ENCODE results near the gene ANKLE2. TPM values are rescaled to one million over a fixed set of nuclear protein-coding genes. Genes with fewer than 3 reads are reported as not detected.

Gene ANKLE2
- total RNA-seq, 1 experiment from 2014 or later: 80.3 TPM

DNA sequence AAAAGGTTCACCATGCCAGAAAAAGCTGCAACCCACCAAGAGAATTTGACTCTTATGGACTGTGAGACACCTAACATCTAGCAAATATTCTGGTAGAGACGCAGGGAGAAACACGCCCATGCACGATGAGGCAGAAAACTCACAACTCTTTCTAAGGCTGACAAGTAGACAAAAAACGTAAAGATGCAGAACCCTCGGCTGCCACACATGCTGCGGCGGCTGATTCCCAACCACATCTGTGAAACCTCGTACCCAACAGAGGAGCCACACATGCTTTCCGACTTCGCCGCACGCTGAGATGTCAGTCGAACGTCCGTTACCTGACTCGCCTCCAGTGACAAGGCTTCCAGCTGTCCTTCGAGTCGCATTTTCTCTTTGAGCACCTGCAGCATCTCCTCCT lies 45.2 kb upstream of the ANKLE2 start:
- no peak overlapping the region for H2AFZ ChIP-seq (ENCODE audit: low read length)
- no peak overlapping the region for H3K23ac ChIP-seq (ENCODE audit: insufficient read length, low read depth, low read length)
- no peak overlapping the region for H3T11ph ChIP-seq (ENCODE audit: low read length)
- H3K27ac ChIP-seq (ENCODE audit: insufficient read length, low read depth, low read length): no peak overlapping the region
- TF ChIP-seq, protein P1, sequence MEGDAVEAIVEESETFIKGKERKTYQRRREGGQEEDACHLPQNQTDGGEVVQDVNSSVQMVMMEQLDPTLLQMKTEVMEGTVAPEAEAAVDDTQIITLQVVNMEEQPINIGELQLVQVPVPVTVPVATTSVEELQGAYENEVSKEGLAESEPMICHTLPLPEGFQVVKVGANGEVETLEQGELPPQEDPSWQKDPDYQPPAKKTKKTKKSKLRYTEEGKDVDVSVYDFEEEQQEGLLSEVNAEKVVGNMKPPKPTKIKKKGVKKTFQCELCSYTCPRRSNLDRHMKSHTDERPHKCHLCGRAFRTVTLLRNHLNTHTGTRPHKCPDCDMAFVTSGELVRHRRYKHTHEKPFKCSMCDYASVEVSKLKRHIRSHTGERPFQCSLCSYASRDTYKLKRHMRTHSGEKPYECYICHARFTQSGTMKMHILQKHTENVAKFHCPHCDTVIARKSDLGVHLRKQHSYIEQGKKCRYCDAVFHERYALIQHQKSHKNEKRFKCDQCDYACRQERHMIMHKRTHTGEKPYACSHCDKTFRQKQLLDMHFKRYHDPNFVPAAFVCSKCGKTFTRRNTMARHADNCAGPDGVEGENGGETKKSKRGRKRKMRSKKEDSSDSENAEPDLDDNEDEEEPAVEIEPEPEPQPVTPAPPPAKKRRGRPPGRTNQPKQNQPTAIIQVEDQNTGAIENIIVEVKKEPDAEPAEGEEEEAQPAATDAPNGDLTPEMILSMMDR (conservative IDR thresholded peaks at IDR 0.05): no peak
- H2BK12ac ChIP-seq (ENCODE audit: insufficient read length, low read depth, low read length): no peak overlapping the region
- H4K8ac ChIP-seq (replicated peaks; ENCODE audit: insufficient read length, low read depth, low read length): no peak overlapping the region
- H3K27me3 ChIP-seq (ENCODE audit: insufficient read depth, low read length): no peaks in the 10 kb centered on the region
- no peaks in the 10 kb centered on the region for H4K20me1 ChIP-seq (ENCODE audit: control insufficient read depth, insufficient read depth, insufficient read length)
- no peak overlapping the region for H4K5ac ChIP-seq (ENCODE audit: insufficient read length, low read depth, low read length)
- no peaks in the 10 kb centered on the region for H3K9me3 ChIP-seq (ENCODE audit: control insufficient read depth, low read depth, low read length)
- DNase-seq: no peak
- H2BK5ac ChIP-seq (ENCODE audit: insufficient read length, low read length): no peak overlapping the region
- no peaks in the 10 kb centered on the region for H3K4me1 Mint-ChIP-seq
- H3K18ac ChIP-seq (ENCODE audit: insufficient read length, low read depth, low read length): no peak overlapping the region
- no peak overlapping the region for H2AK5ac ChIP-seq (ENCODE audit: insufficient read length, low read length)
- H3K14ac ChIP-seq (ENCODE audit: insufficient read depth, low read length): no peak overlapping the region
- no peak overlapping the region for H4K91ac ChIP-seq (ENCODE audit: insufficient read length, low read depth, low read length)
- no peak overlapping the region for H3K4me2 ChIP-seq (ENCODE audit: insufficient read depth, insufficient read length, low read length)
- no peak overlapping the region for H2BK15ac ChIP-seq (ENCODE audit: low read depth, low read length)
- H3K56ac ChIP-seq (ENCODE audit: insufficient read length, low read depth, low read length): no peak overlapping the region
- H3K4me1 ChIP-seq (ENCODE audit: insufficient read depth, low read length): no peaks in the 10 kb centered on the region
- peaks cover 8 to 12% of the 10 kb centered on the region in 2 experiments for H3K9me3 Mint-ChIP-seq
- H3K79me2 ChIP-seq (ENCODE audit: insufficient read depth, low read length): no peaks in the 10 kb centered on the region
- no peak overlapping the region for H3K9ac ChIP-seq (ENCODE audit: extremely low read depth, insufficient read length, low read length)
- no peak overlapping the region for H2BK120ac ChIP-seq (ENCODE audit: low read depth, low read length, poor library complexity, severe bottlenecking)
- no peaks in the 10 kb centered on the region; the same call in 1 of the 2 replicates for H3K27me3 Mint-ChIP-seq (ENCODE audit: low read depth)
- WGBS (ENCODE audit: extremely low coverage, insufficient read length, low lambda C conversion rate): no CpG with 5 or more reads among the region's 18 CpGs
- H3K27ac Mint-ChIP-seq: no peak overlapping the region
- H3K4me3 Mint-ChIP-seq: no peak overlapping the region
- H3K23me2 ChIP-seq (ENCODE audit: insufficient read length, low read depth, low read length, poor library complexity, severe bottlenecking): no peaks in the 10 kb centered on the region
- H2BK20ac ChIP-seq (ENCODE audit: low read depth, low read length, poor library complexity, severe bottlenecking): no peak overlapping the region
- H3K4ac ChIP-seq (ENCODE audit: low read depth, low read length): no peak overlapping the region
- no peaks in the 10 kb centered on the region for H3K79me1 ChIP-seq (ENCODE audit: insufficient read depth, low read depth, low read length, poor library complexity, severe bottlenecking)
- peaks cover 62 to 83% (median 81%) of the 10 kb centered on the region in 3 experiments for H3K36me3 Mint-ChIP-seq (ENCODE audit: insufficient read depth in 1 of 3, low read depth in 3 of 3)
